ENCODE data around the gene TNFSF8.

DNA sequence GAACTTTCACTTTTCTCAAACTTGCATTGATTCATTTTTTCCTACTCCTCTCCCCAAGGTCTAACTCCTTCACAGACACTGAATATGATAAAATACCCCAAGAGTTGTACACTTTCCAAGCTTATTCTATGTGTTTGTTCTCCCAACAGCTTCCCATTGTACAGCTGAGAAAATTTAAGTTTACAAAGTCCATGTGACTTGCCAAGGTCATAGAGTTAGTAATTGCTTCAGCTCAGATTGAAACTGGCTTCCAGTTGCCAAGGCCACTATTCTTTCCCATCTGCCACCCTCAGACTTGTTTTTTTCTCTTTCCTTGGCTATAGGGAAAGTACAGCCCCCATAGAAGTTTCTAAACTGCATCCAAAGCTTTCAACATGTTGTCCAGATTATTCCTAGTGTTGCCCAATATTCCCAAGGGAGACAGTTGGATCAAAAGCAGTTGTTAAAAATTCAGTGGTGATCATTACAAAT, 34.8 kb downstream of the TNFSF8 start:
- TF ChIP-seq POLR2A (IDR thresholded peaks at IDR 0.05): no peak
- TF ChIP-seq, protein P1, sequence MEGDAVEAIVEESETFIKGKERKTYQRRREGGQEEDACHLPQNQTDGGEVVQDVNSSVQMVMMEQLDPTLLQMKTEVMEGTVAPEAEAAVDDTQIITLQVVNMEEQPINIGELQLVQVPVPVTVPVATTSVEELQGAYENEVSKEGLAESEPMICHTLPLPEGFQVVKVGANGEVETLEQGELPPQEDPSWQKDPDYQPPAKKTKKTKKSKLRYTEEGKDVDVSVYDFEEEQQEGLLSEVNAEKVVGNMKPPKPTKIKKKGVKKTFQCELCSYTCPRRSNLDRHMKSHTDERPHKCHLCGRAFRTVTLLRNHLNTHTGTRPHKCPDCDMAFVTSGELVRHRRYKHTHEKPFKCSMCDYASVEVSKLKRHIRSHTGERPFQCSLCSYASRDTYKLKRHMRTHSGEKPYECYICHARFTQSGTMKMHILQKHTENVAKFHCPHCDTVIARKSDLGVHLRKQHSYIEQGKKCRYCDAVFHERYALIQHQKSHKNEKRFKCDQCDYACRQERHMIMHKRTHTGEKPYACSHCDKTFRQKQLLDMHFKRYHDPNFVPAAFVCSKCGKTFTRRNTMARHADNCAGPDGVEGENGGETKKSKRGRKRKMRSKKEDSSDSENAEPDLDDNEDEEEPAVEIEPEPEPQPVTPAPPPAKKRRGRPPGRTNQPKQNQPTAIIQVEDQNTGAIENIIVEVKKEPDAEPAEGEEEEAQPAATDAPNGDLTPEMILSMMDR (IDR thresholded peaks at IDR 0.05): no peak
